Osteoblast (primary cell): ENCODE results near the gene HS1BP3. TPM values are rescaled to one million over a fixed set of nuclear protein-coding genes. Genes with fewer than 3 reads are reported as not detected.

ENCODE experiments used
- DNase-seq: peaks from one replicate; pipeline ENCODE4 v3.0.0; 2011; ENCODE audit warnings: low spot score, mixed read lengths; ENCODE audit not compliant: insufficient read length; ENCODE audit errors: missing footprints
- H2AFZ ChIP-seq: 2 replicates; pipeline ENCODE4 v1.6.0; 2011; ENCODE audit warnings: mild to moderate bottlenecking, low read length
- H3K27ac ChIP-seq: 2 replicates; pipeline ENCODE4 v1.5.1; 2011; ENCODE audit warnings: mild to moderate bottlenecking, low read depth, low read length, moderate library complexity
- H3K27me3 ChIP-seq: 2 replicates; pipeline ENCODE4 v1.6.0; 2012; ENCODE audit warnings: mild to moderate bottlenecking, control low read depth, inconsistent platforms, low read length, moderate library complexity; ENCODE audit not compliant: insufficient read depth
- H3K36me3 ChIP-seq: 2 replicates; pipeline ENCODE4 v1.5.1; 2011; ENCODE audit warnings: mild to moderate bottlenecking, low read length, control low read depth, moderate library complexity; ENCODE audit not compliant: insufficient read depth
- H3K4me1 ChIP-seq: 2 replicates; pipeline ENCODE4 v1.5.1; 2011; ENCODE audit warnings: mild to moderate bottlenecking, low read length, control low read depth, moderate library complexity; ENCODE audit not compliant: insufficient read depth
- H3K4me2 ChIP-seq: 2 replicates; pipeline ENCODE4 v1.6.0; 2011; ENCODE audit warnings: mild to moderate bottlenecking, low read length; ENCODE audit not compliant: insufficient read depth
- H3K4me3 ChIP-seq: fragments of 200-600 bp; sonication (generic); 3 replicates; pipeline ENCODE4 v1.5.1; 2012; ENCODE audit warnings: mild to moderate bottlenecking, low read length, inconsistent platforms; ENCODE audit not compliant: insufficient read depth
- H3K79me2 ChIP-seq: 2 replicates; pipeline ENCODE4 v1.6.0; 2012; ENCODE audit warnings: mild to moderate bottlenecking, low read length, control low read depth, inconsistent platforms; ENCODE audit not compliant: insufficient read depth
- H3K9me3 ChIP-seq: 2 replicates; pipeline ENCODE4 v1.5.1; 2011; ENCODE audit warnings: low read depth, low read length, control low read depth
- H4K20me1 ChIP-seq: 2 replicates; pipeline ENCODE4 v1.6.0; 2012; ENCODE audit warnings: mild to moderate bottlenecking, low read length, control low read depth; ENCODE audit not compliant: insufficient read depth
- CTCF ChIP-seq: IDR thresholded peaks from 2 replicates; pipeline ENCODE4 v1.5.1; 2011; ENCODE audit warnings: mild to moderate bottlenecking, low read depth, low read length, moderate library complexity; ENCODE audit errors: extremely low read depth
- total RNA-seq: library from RNA; depleted of rRNA; stranded (reverse); fragments of >200 nt; gene quantifications from 2 replicates; pipeline ENCODE4 v1.2.3, GENCODE V29; 2012

The HS1BP3 gene
- total RNA-seq, 1 donor, result 47.8 TPM

- Histone ChIP-seq H3K27ac (no peak overlapping the region), H3K4me2 (no peak overlapping the region), H3K9me3 (no peaks in the 10 kb centered on the region), H3K27me3 (peaks cover 15% of the 10 kb centered on the region), H3K79me2 (no peaks in the 10 kb centered on the region), H2AFZ (no peak overlapping the region), H3K4me1 (peaks cover 11% of the 10 kb centered on the region), H3K36me3 (no peaks in the 10 kb centered on the region), H4K20me1 (no peaks in the 10 kb centered on the region), H3K4me3 (no peak overlapping the region)
- peak; percentile 29 for TF ChIP-seq CTCF
- DNase-seq, result no peak
Observed at GRCh38 chr2:20677301-20678085, 26.6 kb upstream of the HS1BP3 start.

GRCh38 chr2:20676353-20677215 lies 25.7 kb upstream of the HS1BP3 start:
- Histone ChIP-seq H3K36me3 (no peaks in the 10 kb centered on the region), H3K27me3 (peaks cover 24% of the 10 kb centered on the region), H3K27ac (no peak overlapping the region), H3K4me2 (no peak overlapping the region), H3K4me3 (no peak overlapping the region), H3K79me2 (no peaks in the 10 kb centered on the region), H3K9me3 (no peaks in the 10 kb centered on the region), H3K4me1 (peaks cover 11% of the 10 kb centered on the region), H2AFZ (no peak overlapping the region), H4K20me1 (no peaks in the 10 kb centered on the region)
- DNase-seq, result no peak
- no peak for TF ChIP-seq CTCF

GRCh38 chr2:20675701-20676352 lies 24.9 kb upstream of the HS1BP3 start:
- Histone ChIP-seq H3K36me3 (no peaks in the 10 kb centered on the region), H3K4me2 (peak overlapping the region; percentile 12), H3K4me3 (no peak overlapping the region), H4K20me1 (no peaks in the 10 kb centered on the region), H3K4me1 (peaks cover 11% of the 10 kb centered on the region), H3K27ac (no peak overlapping the region), H2AFZ (no peak overlapping the region), H3K27me3 (peaks cover 32% of the 10 kb centered on the region), H3K9me3 (no peaks in the 10 kb centered on the region), H3K79me2 (no peaks in the 10 kb centered on the region)
- no peak for TF ChIP-seq CTCF
- peak; percentile 79 for DNase-seq
